ENCODE results near the gene CSH1. TPM values are rescaled to one million over a fixed set of nuclear protein-coding genes. Genes with fewer than 3 reads are reported as not detected.
A peak's percentile ranks its signal among the peaks of the same experiment; 100 is the strongest.
"Not testable (repeated sequence)": the region's sequence is repeated elsewhere in the genome, so short reads cannot be mapped to it uniquely, and the experiment has no call there.

CSH1 gene
- total RNA-seq, 1 donor from 2014 or later = not detected

GRCh38 chr17:63881935-63882601, 14.3 kb downstream of the CSH1 start, which contains the start of gene GH2:
Gene GH2, minus strand, starts transcription at chr17:63881944. Its CDS starts 143 bp downstream, at chr17:63881801.
- DNase-seq (ENCODE audit: low spot score, unreplicated experiment) = peak; percentile 41

DNA sequence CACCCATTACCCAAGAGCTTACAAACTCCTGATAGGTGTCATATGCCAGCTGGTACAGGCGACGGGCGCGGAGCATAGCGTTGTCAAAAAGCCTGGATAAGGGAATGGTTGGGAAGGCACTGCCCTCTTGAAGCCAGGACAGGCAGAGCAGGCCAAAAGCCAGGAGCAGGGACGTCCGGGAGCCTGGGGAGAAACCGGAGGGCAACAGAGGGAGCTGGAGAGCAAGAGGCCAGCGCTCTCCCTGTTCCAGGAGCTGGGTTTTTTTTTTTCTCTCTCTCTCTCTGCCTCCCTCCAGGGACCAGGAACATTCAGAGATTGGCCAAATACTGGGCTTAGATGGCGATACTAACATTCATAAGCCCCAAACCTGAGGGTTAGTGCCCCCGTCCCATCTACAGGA, 15.0 kb downstream of the CSH1 start:
- H3K4me1 Mint-ChIP-seq (ENCODE audit: low read depth); H3K27ac Mint-ChIP-seq; H3K9me3 Mint-ChIP-seq (ENCODE audit: low read depth); DNase-seq (ENCODE audit: low spot score, unreplicated experiment); H3K4me3 Mint-ChIP-seq (ENCODE audit: low read depth); H3K36me3 Mint-ChIP-seq (ENCODE audit: insufficient read depth): not testable (repeated sequence)
- TF ChIP-seq, protein P1, sequence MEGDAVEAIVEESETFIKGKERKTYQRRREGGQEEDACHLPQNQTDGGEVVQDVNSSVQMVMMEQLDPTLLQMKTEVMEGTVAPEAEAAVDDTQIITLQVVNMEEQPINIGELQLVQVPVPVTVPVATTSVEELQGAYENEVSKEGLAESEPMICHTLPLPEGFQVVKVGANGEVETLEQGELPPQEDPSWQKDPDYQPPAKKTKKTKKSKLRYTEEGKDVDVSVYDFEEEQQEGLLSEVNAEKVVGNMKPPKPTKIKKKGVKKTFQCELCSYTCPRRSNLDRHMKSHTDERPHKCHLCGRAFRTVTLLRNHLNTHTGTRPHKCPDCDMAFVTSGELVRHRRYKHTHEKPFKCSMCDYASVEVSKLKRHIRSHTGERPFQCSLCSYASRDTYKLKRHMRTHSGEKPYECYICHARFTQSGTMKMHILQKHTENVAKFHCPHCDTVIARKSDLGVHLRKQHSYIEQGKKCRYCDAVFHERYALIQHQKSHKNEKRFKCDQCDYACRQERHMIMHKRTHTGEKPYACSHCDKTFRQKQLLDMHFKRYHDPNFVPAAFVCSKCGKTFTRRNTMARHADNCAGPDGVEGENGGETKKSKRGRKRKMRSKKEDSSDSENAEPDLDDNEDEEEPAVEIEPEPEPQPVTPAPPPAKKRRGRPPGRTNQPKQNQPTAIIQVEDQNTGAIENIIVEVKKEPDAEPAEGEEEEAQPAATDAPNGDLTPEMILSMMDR (IDR thresholded peaks at IDR 0.05; ENCODE audit: unreplicated experiment) = peak; percentile 14
- H3K27me3 Mint-ChIP-seq = peaks cover 25% of the 10 kb centered on the region

More at GRCh38 chr17:63881935-63882601, 14.3 kb downstream of the CSH1 start, which contains the start of gene GH2:
- no peaks in the 10 kb centered on the region for H3K9me3 Mint-ChIP-seq (ENCODE audit: low read depth)
- peaks cover 27% of the 10 kb centered on the region for H3K27me3 Mint-ChIP-seq
- TF ChIP-seq, protein P1 (IDR thresholded peaks at IDR 0.05; ENCODE audit: unreplicated experiment) = peak; percentile 53
- H3K27ac Mint-ChIP-seq = no peak within 1 kb of the TSS
- H3K36me3 Mint-ChIP-seq (ENCODE audit: insufficient read depth) = no peaks in the 10 kb centered on the region
- H3K4me1 Mint-ChIP-seq (ENCODE audit: low read depth) = no peaks in the 10 kb centered on the region
- H3K4me3 Mint-ChIP-seq (ENCODE audit: low read depth) = no peak within 1 kb of the TSS

GRCh38 chr17:63880706-63881105, 15.7 kb downstream of the CSH1 start:
- no peak for DNase-seq (ENCODE audit: low spot score, unreplicated experiment)
- no peaks in the 10 kb centered on the region for H3K9me3 Mint-ChIP-seq (ENCODE audit: low read depth)
- H3K27ac Mint-ChIP-seq = no peak overlapping the region
- no peaks in the 10 kb centered on the region for H3K4me1 Mint-ChIP-seq (ENCODE audit: low read depth)
- no peaks in the 10 kb centered on the region for H3K36me3 Mint-ChIP-seq (ENCODE audit: insufficient read depth)
- peaks cover 28% of the 10 kb centered on the region for H3K27me3 Mint-ChIP-seq
- TF ChIP-seq, protein P1 (IDR thresholded peaks at IDR 0.05; ENCODE audit: unreplicated experiment) = no peak
- no peak overlapping the region for H3K4me3 Mint-ChIP-seq (ENCODE audit: low read depth)

- H3K9me3 Mint-ChIP-seq (ENCODE audit: low read depth); H3K4me1 Mint-ChIP-seq (ENCODE audit: low read depth); H3K4me3 Mint-ChIP-seq (ENCODE audit: low read depth): not testable (repeated sequence)
These were observed 18.0 kb downstream of the CSH1 start for GRCh38 chr17:63878413-63878812.

GRCh38 chr17:63874693-63875092, 21.7 kb downstream of the CSH1 start:
- H3K27ac Mint-ChIP-seq; H3K4me1 Mint-ChIP-seq (ENCODE audit: low read depth); H3K36me3 Mint-ChIP-seq (ENCODE audit: insufficient read depth); H3K9me3 Mint-ChIP-seq (ENCODE audit: low read depth); H3K4me3 Mint-ChIP-seq (ENCODE audit: low read depth); DNase-seq (ENCODE audit: low spot score, unreplicated experiment): not testable (repeated sequence)
- H3K27me3 Mint-ChIP-seq = peaks cover 26% of the 10 kb centered on the region

More at GRCh38 chr17:63878413-63878812, 18.0 kb downstream of the CSH1 start:
- peaks cover 33% of the 10 kb centered on the region for H3K27me3 Mint-ChIP-seq
- DNase-seq (ENCODE audit: low spot score, unreplicated experiment); H3K27ac Mint-ChIP-seq; H3K36me3 Mint-ChIP-seq (ENCODE audit: insufficient read depth): not testable (repeated sequence)

- H3K36me3 Mint-ChIP-seq (ENCODE audit: insufficient read depth); H3K4me3 Mint-ChIP-seq (ENCODE audit: low read depth); H3K27ac Mint-ChIP-seq; DNase-seq (ENCODE audit: low spot score, unreplicated experiment); H3K9me3 Mint-ChIP-seq (ENCODE audit: low read depth); H3K4me1 Mint-ChIP-seq (ENCODE audit: low read depth): not testable (repeated sequence)
- H3K27me3 Mint-ChIP-seq = peaks cover 23% of the 10 kb centered on the region
These were observed 22.2 kb downstream of the CSH1 start for GRCh38 chr17:63874061-63874626.

- H3K4me1 Mint-ChIP-seq (ENCODE audit: low read depth); DNase-seq (ENCODE audit: low spot score, unreplicated experiment); H3K4me3 Mint-ChIP-seq (ENCODE audit: low read depth); H3K36me3 Mint-ChIP-seq (ENCODE audit: insufficient read depth); H3K27ac Mint-ChIP-seq; H3K9me3 Mint-ChIP-seq (ENCODE audit: low read depth): not testable (repeated sequence)
- H3K27me3 Mint-ChIP-seq = peaks cover 22% of the 10 kb centered on the region
These were observed 22.8 kb downstream of the CSH1 start, which contains the start of gene CSH2 for GRCh38 chr17:63873577-63873976. Gene CSH2, minus strand, starts transcription at chr17:63873677. Its CDS starts 63 bp downstream, at chr17:63873614.

DNA sequence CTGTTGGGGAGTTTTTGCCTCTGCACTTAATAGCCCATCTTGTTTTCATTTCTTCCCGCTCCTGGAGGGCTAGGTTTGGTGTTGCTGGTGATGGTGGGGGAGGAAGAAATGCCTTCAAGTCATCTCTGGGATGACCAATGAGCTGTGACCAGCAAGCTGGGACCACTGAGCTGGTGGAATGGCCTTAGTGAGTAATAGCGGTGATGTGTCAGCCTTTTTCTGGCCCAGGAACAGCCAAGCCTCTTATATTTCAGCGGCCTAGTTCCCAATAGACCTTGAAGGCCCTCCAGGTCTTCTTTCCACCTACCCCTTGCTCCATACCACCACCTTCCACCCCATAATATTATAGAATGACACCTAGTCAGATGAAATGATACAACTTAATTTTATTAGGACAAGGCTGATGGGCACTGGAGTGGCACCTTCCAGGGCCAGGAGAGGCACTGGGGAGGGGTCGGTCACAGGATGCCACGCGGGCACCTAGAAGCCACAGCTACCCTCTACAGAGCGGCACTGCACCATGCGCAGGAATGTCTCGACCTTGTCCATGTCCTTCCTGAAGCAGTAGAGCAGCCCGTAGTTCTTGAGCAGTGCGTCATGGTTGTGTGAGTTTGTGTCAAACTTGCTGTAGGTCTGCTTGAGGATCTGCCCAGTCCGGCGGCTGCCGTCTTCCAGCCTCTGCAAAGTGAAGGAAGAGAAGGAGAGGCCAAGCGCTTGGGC, 24.6 kb downstream of the CSH1 start:
- H3K4me1 Mint-ChIP-seq (ENCODE audit: low read depth); H3K27ac Mint-ChIP-seq: not testable (repeated sequence)

GRCh38 chr17:63870292-63870665, 26.1 kb downstream of the CSH1 start:
- H3K9me3 Mint-ChIP-seq (ENCODE audit: low read depth); H3K36me3 Mint-ChIP-seq (ENCODE audit: insufficient read depth); H3K4me1 Mint-ChIP-seq (ENCODE audit: low read depth); H3K27me3 Mint-ChIP-seq; DNase-seq (ENCODE audit: low spot score, unreplicated experiment); H3K27ac Mint-ChIP-seq; H3K4me3 Mint-ChIP-seq (ENCODE audit: low read depth): not testable (repeated sequence)

More for the DNA sequence above, 24.6 kb downstream of the CSH1 start:
- H3K9me3 Mint-ChIP-seq (ENCODE audit: low read depth); H3K36me3 Mint-ChIP-seq (ENCODE audit: insufficient read depth); DNase-seq (ENCODE audit: low spot score, unreplicated experiment); H3K4me3 Mint-ChIP-seq (ENCODE audit: low read depth): not testable (repeated sequence)
- H3K27me3 Mint-ChIP-seq = peaks cover 12% of the 10 kb centered on the region
